Large intestine (tissue), 1 donor: ENCODE results near the gene NDUFS7. TPM values are rescaled to one million over a fixed set of nuclear protein-coding genes. Genes with fewer than 3 reads are reported as not detected.

Source experiments
- polyA plus RNA-seq: library from polyadenylated mRNA; unstranded; fragments of 120-200 nt; gene quantifications from one replicate; pipeline ENCODE4 v1.2.1, GENCODE V29; 2013

Gene NDUFS7
- polyA plus RNA-seq, 1 donor = 91.9 TPM

Other genes starting within 250 kb of the NDUFS7 start
- 25.1 TPM for gene SBNO2, start 209.6 kb upstream of the NDUFS7 start, polyA plus RNA-seq
- 67.1 TPM for gene STK11, start 178.1 kb upstream of the NDUFS7 start, polyA plus RNA-seq
- gene CBARP, start 145.9 kb upstream of the NDUFS7 start, polyA plus RNA-seq = 2.0 TPM
- gene ATP5F1D, start 142.2 kb upstream of the NDUFS7 start, polyA plus RNA-seq = 136 TPM
- gene MIDN, start 135.3 kb upstream of the NDUFS7 start, polyA plus RNA-seq = 110 TPM
- 564 TPM for gene CIRBP, start 114.6 kb upstream of the NDUFS7 start, polyA plus RNA-seq
- gene FAM174C, start 108.4 kb upstream of the NDUFS7 start, polyA plus RNA-seq = 37.4 TPM
- gene EFNA2, start 98.0 kb upstream of the NDUFS7 start, polyA plus RNA-seq = 25.6 TPM
- gene GAMT, start 17.6 kb downstream of the NDUFS7 start, polyA plus RNA-seq = 16.0 TPM
- gene DAZAP1, start 23.7 kb downstream of the NDUFS7 start, polyA plus RNA-seq = 97.8 TPM
- 1,404 TPM for gene RPS15, start 54.5 kb downstream of the NDUFS7 start, polyA plus RNA-seq
- gene APC2, start 66.2 kb downstream of the NDUFS7 start, polyA plus RNA-seq = 5.6 TPM
- 29.8 TPM for gene C19orf25, start 95.3 kb downstream of the NDUFS7 start, polyA plus RNA-seq
- gene PCSK4, start 106.4 kb downstream of the NDUFS7 start, polyA plus RNA-seq = 4.7 TPM
- 228 TPM for gene REEP6, start 107.3 kb downstream of the NDUFS7 start, polyA plus RNA-seq
- gene ADAMTSL5, start 129.1 kb downstream of the NDUFS7 start, polyA plus RNA-seq = 24.9 TPM
- 0.09 TPM for gene PLK5, start 140.2 kb downstream of the NDUFS7 start, polyA plus RNA-seq
- 17.8 TPM for gene MEX3D, start 184.4 kb downstream of the NDUFS7 start, polyA plus RNA-seq
- 59.1 TPM for gene MBD3, start 209.0 kb downstream of the NDUFS7 start, polyA plus RNA-seq
- gene UQCR11, start 221.6 kb downstream of the NDUFS7 start, polyA plus RNA-seq = 124 TPM